Progenitor cell of endocrine pancreas (in vitro differentiated cells): ENCODE data around the gene PHTF2. TPM values are rescaled to one million over a fixed set of nuclear protein-coding genes. Genes with fewer than 3 reads are reported as not detected.

Experiments used
- DNase-seq: peaks from one replicate; pipeline ENCODE4 v3.0.0; 2021; ENCODE audit warnings: low spot score; ENCODE audit not compliant: unreplicated experiment
- H3K27ac Mint-ChIP-seq: 2 replicates; pipeline ENCODE4 v1.8.0; 2021; ENCODE audit warnings: mild to moderate bottlenecking, moderate library complexity, mixed read lengths
- H3K27me3 Mint-ChIP-seq: 2 replicates; pipeline ENCODE4 v1.8.0; 2021; ENCODE audit warnings: mixed read lengths
- H3K36me3 Mint-ChIP-seq: 2 replicates; pipeline ENCODE4 v1.8.0; 2022; ENCODE audit warnings: mixed read lengths; ENCODE audit not compliant: insufficient read depth
- H3K4me1 Mint-ChIP-seq: 2 replicates; pipeline ENCODE4 v1.8.0; 2021; ENCODE audit warnings: low read depth, mixed read lengths
- H3K4me3 Mint-ChIP-seq: 2 replicates; pipeline ENCODE4 v1.8.0; 2021; ENCODE audit warnings: low read depth, mild to moderate bottlenecking, moderate library complexity, mixed read lengths
- H3K9me3 Mint-ChIP-seq: 2 replicates; pipeline ENCODE4 v1.8.0; 2021; ENCODE audit warnings: low read depth, mixed read lengths
- total RNA-seq: library from RNA; stranded (reverse); gene quantifications from 2 replicates; pipeline ENCODE4 v1.2.1, GENCODE V29; 2021
- TF ChIP-seq, protein P1 (sequence below): fragments of 200-600 bp; sonication (generic); IDR thresholded peaks from one replicate; pipeline ENCODE4 v1.5.0; 2021; ENCODE audit warnings: antibody characterized with exemption, mild to moderate bottlenecking; ENCODE audit not compliant: unreplicated experiment

The PHTF2 gene
- total RNA-seq, 1 donor from 2014 or later, result 13.0 TPM

DNA sequence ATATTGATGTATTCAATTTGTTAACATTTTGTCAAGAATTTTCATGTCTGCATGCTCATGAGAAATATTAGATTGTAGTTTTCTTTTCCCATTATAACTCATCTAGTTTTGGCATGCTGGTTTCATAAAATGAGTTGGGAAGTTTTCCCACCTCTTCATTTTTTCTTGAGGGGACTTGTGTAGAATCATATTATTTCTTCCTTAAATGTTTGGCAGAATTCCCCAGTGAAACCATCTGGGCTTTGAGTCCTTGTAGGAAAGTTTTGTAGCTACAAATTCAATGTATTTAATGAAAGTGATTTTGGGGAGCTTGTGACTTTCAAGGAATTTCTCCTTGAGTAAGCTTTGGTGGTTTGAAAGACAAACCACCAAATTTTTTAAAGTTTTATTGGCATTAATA is 173.2 kb downstream of the PHTF2 start:
- Mint-ChIP-seq H3K4me3 (no peak overlapping the region), H3K27me3 (no peaks in the 10 kb centered on the region), H3K9me3 (peaks cover 3% of the 10 kb centered on the region), H3K4me1 (no peaks in the 10 kb centered on the region), H3K27ac (no peak overlapping the region), H3K36me3 (no peaks in the 10 kb centered on the region)
- no peak for DNase-seq
- TF ChIP-seq, protein P1, sequence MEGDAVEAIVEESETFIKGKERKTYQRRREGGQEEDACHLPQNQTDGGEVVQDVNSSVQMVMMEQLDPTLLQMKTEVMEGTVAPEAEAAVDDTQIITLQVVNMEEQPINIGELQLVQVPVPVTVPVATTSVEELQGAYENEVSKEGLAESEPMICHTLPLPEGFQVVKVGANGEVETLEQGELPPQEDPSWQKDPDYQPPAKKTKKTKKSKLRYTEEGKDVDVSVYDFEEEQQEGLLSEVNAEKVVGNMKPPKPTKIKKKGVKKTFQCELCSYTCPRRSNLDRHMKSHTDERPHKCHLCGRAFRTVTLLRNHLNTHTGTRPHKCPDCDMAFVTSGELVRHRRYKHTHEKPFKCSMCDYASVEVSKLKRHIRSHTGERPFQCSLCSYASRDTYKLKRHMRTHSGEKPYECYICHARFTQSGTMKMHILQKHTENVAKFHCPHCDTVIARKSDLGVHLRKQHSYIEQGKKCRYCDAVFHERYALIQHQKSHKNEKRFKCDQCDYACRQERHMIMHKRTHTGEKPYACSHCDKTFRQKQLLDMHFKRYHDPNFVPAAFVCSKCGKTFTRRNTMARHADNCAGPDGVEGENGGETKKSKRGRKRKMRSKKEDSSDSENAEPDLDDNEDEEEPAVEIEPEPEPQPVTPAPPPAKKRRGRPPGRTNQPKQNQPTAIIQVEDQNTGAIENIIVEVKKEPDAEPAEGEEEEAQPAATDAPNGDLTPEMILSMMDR, result no peak

DNA sequence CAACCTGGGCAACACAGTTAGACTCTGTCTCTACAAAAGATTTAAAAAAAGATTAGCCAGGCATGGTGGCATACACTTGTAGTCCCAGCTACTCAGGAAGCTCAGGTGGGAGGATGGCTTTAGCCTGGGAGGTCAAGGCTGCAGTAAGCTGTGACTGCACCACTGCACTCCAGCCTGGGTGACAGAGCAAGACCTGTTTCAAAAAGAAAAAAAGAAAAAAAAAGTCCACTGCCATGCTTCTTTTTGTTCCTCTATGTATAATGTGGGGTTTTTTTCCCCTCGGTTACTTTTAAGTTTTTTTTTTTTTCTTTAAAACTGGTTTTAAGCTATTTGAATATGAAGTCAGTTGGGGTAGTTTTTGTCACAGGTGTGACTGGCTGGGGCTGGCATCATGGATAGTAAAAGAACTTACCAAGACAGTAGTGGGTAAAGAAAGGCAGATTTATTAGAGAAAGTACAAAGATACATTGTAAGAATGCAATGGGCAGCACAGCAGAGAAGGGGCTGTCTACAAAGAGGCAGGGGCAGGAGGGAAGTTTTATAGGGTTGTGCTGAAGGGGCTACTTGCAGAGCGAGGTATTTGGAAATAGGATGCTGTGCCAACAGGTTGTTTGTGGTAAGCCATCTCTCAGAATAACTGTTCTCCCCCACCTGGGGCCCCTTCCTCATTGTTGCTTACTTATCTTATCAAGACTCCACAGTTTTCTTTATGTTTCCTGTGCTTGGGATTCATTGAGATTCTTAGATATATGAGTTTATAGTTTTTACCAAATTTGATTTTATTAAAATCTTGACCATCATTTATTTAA is 177.3 kb downstream of the PHTF2 start:
- Mint-ChIP-seq H3K27ac (no peak overlapping the region), H3K9me3 (peaks cover 3% of the 10 kb centered on the region), H3K27me3 (no peaks in the 10 kb centered on the region), H3K4me3 (no peak overlapping the region), H3K36me3 (no peaks in the 10 kb centered on the region), H3K4me1 (no peaks in the 10 kb centered on the region)
- TF ChIP-seq, protein P1, result no peak
- DNase-seq, result no peak

DNA sequence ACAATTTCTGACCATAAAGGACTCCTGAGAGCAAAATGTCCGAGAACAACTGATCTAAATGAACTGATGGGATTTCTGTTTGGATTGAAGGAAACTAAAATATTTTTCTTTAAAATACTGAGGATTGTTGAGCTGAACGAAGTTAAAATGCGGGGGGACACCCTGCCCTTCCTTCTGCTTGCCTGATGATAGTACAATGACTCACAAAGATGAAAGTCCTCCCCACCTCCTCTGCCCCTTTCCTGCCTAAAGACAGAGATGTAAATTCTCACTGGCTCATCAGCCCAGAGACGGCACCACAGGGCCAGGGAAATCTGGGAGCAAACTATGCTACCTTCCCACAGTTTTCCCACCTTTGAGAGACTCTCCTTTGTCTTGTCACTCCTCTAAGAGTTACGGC is 180.6 kb downstream of the PHTF2 start:
- H3K36me3 Mint-ChIP-seq, result no peaks in the 10 kb centered on the region
- H3K9me3 Mint-ChIP-seq, result peaks cover 3% of the 10 kb centered on the region
- no peak overlapping the region for H3K4me3 Mint-ChIP-seq
- TF ChIP-seq, protein P1, result no peak
- H3K27ac Mint-ChIP-seq, result no peak overlapping the region
- no peaks in the 10 kb centered on the region for H3K4me1 Mint-ChIP-seq
- H3K27me3 Mint-ChIP-seq, result no peaks in the 10 kb centered on the region
- no peak for DNase-seq

DNA sequence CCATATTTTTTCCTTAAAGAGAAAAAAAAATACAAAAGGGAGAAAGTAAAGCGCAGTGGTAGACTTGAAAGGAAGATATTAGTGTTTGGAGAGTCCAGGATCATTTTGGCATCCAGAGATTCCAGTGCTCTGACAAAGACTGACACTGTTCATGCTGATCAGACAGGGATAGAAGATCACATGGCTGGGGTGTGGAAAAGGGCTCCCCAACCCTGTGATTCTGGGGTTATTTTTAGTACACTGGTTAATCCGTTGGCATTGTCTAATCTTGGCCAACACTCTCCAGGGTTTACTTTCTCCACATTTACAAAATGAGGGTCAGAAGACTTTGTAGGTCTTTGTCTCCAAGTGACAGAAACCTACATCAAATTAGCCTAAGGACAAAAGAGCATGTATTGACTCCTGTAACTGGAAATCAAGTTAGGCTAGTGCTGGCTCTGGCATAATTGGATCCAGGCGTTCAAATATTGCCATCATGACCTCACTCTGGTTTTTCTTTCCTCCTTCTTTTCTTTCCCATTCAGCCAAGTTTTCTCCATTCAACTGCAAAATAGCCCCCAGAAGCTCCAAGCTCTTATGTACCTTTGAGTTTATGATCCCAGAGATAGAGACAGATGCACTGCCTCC is 181.6 kb downstream of the PHTF2 start:
- Mint-ChIP-seq H3K27me3 (no peaks in the 10 kb centered on the region), H3K36me3 (no peaks in the 10 kb centered on the region), H3K4me3 (no peak overlapping the region), H3K9me3 (peaks cover 3% of the 10 kb centered on the region), H3K4me1 (no peaks in the 10 kb centered on the region), H3K27ac (no peak overlapping the region)
- TF ChIP-seq, protein P1, result no peak
- DNase-seq, result no peak

DNA sequence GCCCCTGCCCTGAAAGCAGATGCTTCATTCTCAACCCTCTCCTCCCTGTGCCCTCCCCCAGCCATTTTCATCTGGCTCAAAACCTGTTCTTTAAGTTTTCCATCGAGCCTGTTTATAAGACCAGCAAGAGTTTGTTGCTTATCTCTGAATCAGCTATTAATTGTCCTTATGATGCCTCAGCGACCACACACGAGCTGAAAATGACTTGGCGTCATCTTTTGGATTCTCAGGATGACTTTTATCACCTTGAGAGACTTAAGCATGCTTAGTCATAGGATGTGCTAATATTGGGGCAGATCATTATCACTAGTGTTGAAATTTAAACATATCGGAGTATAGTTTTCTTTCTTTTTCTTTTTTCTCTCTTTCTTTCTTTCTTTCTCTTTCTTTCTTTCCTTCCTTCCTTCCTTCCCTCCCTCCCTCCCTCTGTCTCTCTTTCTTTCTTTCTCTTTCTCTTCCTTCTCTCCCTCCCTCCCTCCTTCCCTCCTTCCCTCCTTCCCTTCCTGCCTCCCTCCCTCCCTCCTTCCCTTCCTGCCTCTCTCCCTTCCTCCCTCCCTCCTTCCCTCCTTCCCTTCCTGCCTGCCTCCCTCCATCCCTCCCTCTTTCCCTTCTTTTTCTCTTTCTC is 184.5 kb downstream of the PHTF2 start:
- Mint-ChIP-seq H3K27ac (no peak overlapping the region), H3K27me3 (no peaks in the 10 kb centered on the region)
- DNase-seq, result no peak

More for the DNA sequence above, 184.5 kb downstream of the PHTF2 start:
- TF ChIP-seq, protein P1, result no peak
- Mint-ChIP-seq H3K4me3 (no peak overlapping the region), H3K4me1 (no peaks in the 10 kb centered on the region), H3K36me3 (no peaks in the 10 kb centered on the region), H3K9me3 (peaks cover 4% of the 10 kb centered on the region)
